Stimulated activated CD4-positive, alpha-beta T cell treated with anti-CD3 and anti-CD28 coated beads, Interleukin-15, amount 100 ng/mL, for 48 hours (primary cell): ENCODE results near the gene ZNF446.

Source experiments
- DNase-seq, 2 donors: peaks; one replicate each; pipeline ENCODE4 v3.0.0-alpha.2; 2020; ENCODE audit warnings: low read depth in 2 of 2

ZNF446 gene

GRCh38 chr19:58522709-58523108 lies 46.6 kb downstream of the ZNF446 start:
- no peak for DNase-seq

GRCh38 chr19:58529405-58529804 lies 53.3 kb downstream of the ZNF446 start:
- no peak for DNase-seq
